Stimulated activated CD4-positive, alpha-beta T cell treated with anti-CD3 and anti-CD28 coated beads, Interleukin-1b, Interleukin-23, amount 100 ng/mL, for 24 hours (primary cell): Measurements from ENCODE around the gene MAN1C1.

Experiments
- DNase-seq, 4 experiments: peaks; one replicate each; pipeline ENCODE4 v3.0.0-alpha.2; 2020; ENCODE audit warnings: low read depth in 4 of 4, low spot score in 1 of 4

MAN1C1 gene

GRCh38 chr1:25613091-25613490 lies 3.5 kb upstream of the MAN1C1 start:
- DNase-seq: no peak

GRCh38 chr1:25614501-25615171 lies 2.0 kb upstream of the MAN1C1 start:
- no peak for DNase-seq

GRCh38 chr1:25615172-25615541 lies 1.4 kb upstream of the MAN1C1 start:
- no peak for DNase-seq

- no peak for DNase-seq
Observed at GRCh38 chr1:25615563-25616094, 962 bp upstream of the MAN1C1 start.

- DNase-seq: no peak
Observed at GRCh38 chr1:25616987-25617624, 515 bp downstream of the MAN1C1 start.

GRCh38 chr1:25617625-25618432 lies 1.2 kb downstream of the MAN1C1 start:
- DNase-seq: no peak

GRCh38 chr1:25618433-25618808 lies 1.8 kb downstream of the MAN1C1 start:
- DNase-seq: no peak

GRCh38 chr1:25619101-25619890 lies 2.7 kb downstream of the MAN1C1 start:
- DNase-seq: no peak

- DNase-seq: no peak
Observed at GRCh38 chr1:25620211-25620610, 3.6 kb downstream of the MAN1C1 start.

- DNase-seq: no peak
Observed at GRCh38 chr1:25620701-25621350, 4.2 kb downstream of the MAN1C1 start.

GRCh38 chr1:25621876-25622275 lies 5.3 kb downstream of the MAN1C1 start:
- DNase-seq: no peak

- DNase-seq: no peak
Observed at GRCh38 chr1:25622531-25622930, 5.9 kb downstream of the MAN1C1 start.

- no peak for DNase-seq
Observed at GRCh38 chr1:25623007-25623406, 6.4 kb downstream of the MAN1C1 start.

- no peak for DNase-seq
Observed at GRCh38 chr1:25623731-25624130, 7.1 kb downstream of the MAN1C1 start.

GRCh38 chr1:25624156-25624555 lies 7.6 kb downstream of the MAN1C1 start:
- no peak for DNase-seq

GRCh38 chr1:25624604-25625003 lies 8.0 kb downstream of the MAN1C1 start:
- DNase-seq: no peak

GRCh38 chr1:25626018-25626417 lies 9.4 kb downstream of the MAN1C1 start:
- no peak for DNase-seq

GRCh38 chr1:25628741-25629421 lies 12.3 kb downstream of the MAN1C1 start:
- no peak for DNase-seq

GRCh38 chr1:25629836-25630235 lies 13.2 kb downstream of the MAN1C1 start:
- no peak for DNase-seq
